HCT116 (cell line): ENCODE data around the gene TNFRSF8. TPM values are rescaled to one million over a fixed set of nuclear protein-coding genes. Genes with fewer than 3 reads are reported as not detected.

Experiments used
- ATAC-seq: fragments of 200-7000 bp; cut with Tn5 transposase; 2 replicates; pipeline ENCODE4 v1.9.1; 2020; ENCODE audit warnings: mild to moderate bottlenecking, moderate library complexity
- BruUV-seq: library from RNA; stranded (reverse); fragments of 400-500 nt; replicated peaks from 2 replicates; lab custom pipeline; 2021; lab: Mats Ljungman, UMichigan
- CTCF ChIA-PET: fragments of 300-600 bp; sonication (Branson Sonifier 250); formaldehyde crosslinking; loops from one replicate; lab custom pipeline; 2021; ENCODE audit warnings: antibody characterized with exemption; lab: Charles Lee
- POLR2A ChIA-PET: fragments of 300-600, 350-600 bp; sonication (Branson Sonifier 250); formaldehyde crosslinking; loops from one replicate; lab custom pipeline; 2021; ENCODE audit warnings: antibody characterized with exemption; lab: Charles Lee
- RAD21 ChIA-PET, 2 experiments: fragments of 300-600 bp; sonication (Branson Sonifier 250); formaldehyde crosslinking; loops; one replicate each; lab custom pipeline; 2023; ENCODE audit warnings: low total read pairs in 2 of 2; ENCODE audit not compliant: uncharacterized antibody in 2 of 2, unreplicated experiment in 2 of 2, low non-redundant PET in 1 of 2; lab: Charles Lee
- DNase-seq: peaks from one replicate; pipeline ENCODE4 v3.0.0-alpha.2; 2010; ENCODE audit warnings: low read depth, low spot score
- H2AFZ ChIP-seq: fragments of 200-600 bp; shearing (Covaris generic), sonication (generic); 2 replicates; pipeline ENCODE4 v1.6.1; 2017; ENCODE audit warnings: low read depth, mixed run types, mixed read lengths, antibody characterized with exemption, low read length; ENCODE audit not compliant: poor library complexity, severe bottlenecking
- H3K27ac ChIP-seq: 2 replicates; pipeline ENCODE4 v1.5.1; 2012; ENCODE audit warnings: low read depth, low read length
- H3K27me3 ChIP-seq: fragments of 200-600 bp; sonication (generic); 2 replicates; pipeline ENCODE4 v1.6.1; 2016; ENCODE audit warnings: mixed run types, low read length, mixed read lengths; ENCODE audit not compliant: insufficient read depth
- H3K36me3 ChIP-seq, 2 experiments: fragments of 200-500 bp in 1 of 2; fragments of 200-600 bp in 1 of 2; sonication (Bioruptor generic) in 1 of 2; sonication (generic) in 1 of 2; 2 replicates each; pipeline versions ENCODE4 v1.5.1 to v1.6.1; 2014 to 2016; ENCODE audit warnings: low read length in 2 of 2, inconsistent platforms in 1 of 2, mixed read lengths in 1 of 2, mixed run types in 1 of 2; ENCODE audit not compliant: insufficient read depth in 2 of 2, control insufficient read depth in 1 of 2
- H3K4me1 ChIP-seq, 2 experiments: fragments of 200-600 bp in 1 of 2; sonication (generic) in 1 of 2; 2 replicates each; pipeline versions ENCODE4 v1.5.1 to v1.6.1; 2012 to 2017; ENCODE audit warnings: low read length in 2 of 2, inconsistent platforms in 1 of 2, mild to moderate bottlenecking in 1 of 2, mixed read lengths in 1 of 2, mixed run types in 1 of 2, moderate library complexity in 1 of 2; ENCODE audit not compliant: insufficient read depth in 2 of 2, control insufficient read depth in 1 of 2
- H3K4me2 ChIP-seq: fragments of 200-600 bp; sonication (generic); 2 replicates; pipeline ENCODE4 v1.6.1; 2017; ENCODE audit warnings: mixed run types, low read length, mixed read lengths
- H3K4me3 ChIP-seq, 2 experiments: fragments of 200-600 bp in 1 of 2; sonication (generic) in 1 of 2; replicated peaks in 1 of 2; 2 replicates each; pipeline ENCODE4 v1.5.1; 2011 to 2016; ENCODE audit warnings: low read length in 2 of 2, control low read depth in 1 of 2, low read depth in 1 of 2, mild to moderate bottlenecking in 1 of 2, mixed read lengths in 1 of 2, mixed run types in 1 of 2
- H3K79me2 ChIP-seq: fragments of 200-600 bp; sonication (generic); 2 replicates; pipeline ENCODE4 v1.6.1; 2017; ENCODE audit warnings: mild to moderate bottlenecking, mixed run types, low read length, moderate library complexity, mixed read lengths; ENCODE audit not compliant: insufficient read depth
- H3K9ac ChIP-seq: fragments of 200-600 bp; sonication (generic); 2 replicates; pipeline ENCODE4 v1.6.1; 2016; ENCODE audit warnings: low read length, mixed read lengths
- H3K9me2 ChIP-seq: fragments of 200-600 bp; sonication (generic), shearing (Covaris generic); 2 replicates; pipeline ENCODE4 v1.6.1; 2017; ENCODE audit warnings: mixed run types, mild to moderate bottlenecking, moderate library complexity; ENCODE audit not compliant: insufficient read depth
- H3K9me3 ChIP-seq, 2 experiments: fragments of 200-500 bp in 1 of 2; fragments of 200-600 bp in 1 of 2; sonication (Bioruptor generic) in 1 of 2; sonication (generic) in 1 of 2; 2 replicates each; pipeline ENCODE4 v1.6.1; 2014 to 2017; ENCODE audit warnings: low read length in 2 of 2, mixed read lengths in 2 of 2, inconsistent platforms in 1 of 2, low read depth in 1 of 2, mild to moderate bottlenecking in 1 of 2, mixed run types in 1 of 2, moderate library complexity in 1 of 2; ENCODE audit not compliant: control insufficient read depth in 1 of 2, insufficient read depth in 1 of 2
- H4K20me1 ChIP-seq: fragments of 200-600 bp; sonication (generic), shearing (Covaris generic); 2 replicates; pipeline ENCODE4 v1.6.1; 2017; ENCODE audit warnings: mixed run types, mild to moderate bottlenecking, moderate library complexity; ENCODE audit not compliant: insufficient read depth
- ATF3 ChIP-seq: IDR thresholded peaks from 2 replicates; pipeline ENCODE4 v1.6.1; 2012
- CBX3 ChIP-seq: IDR thresholded peaks from 2 replicates; pipeline ENCODE4 v1.6.1; 2012; ENCODE audit warnings: low read depth
- CEBPB ChIP-seq: IDR thresholded peaks from 2 replicates; pipeline ENCODE4 v1.6.1; 2012; ENCODE audit warnings: low read depth
- EGR1 ChIP-seq: IDR thresholded peaks from 2 replicates; pipeline ENCODE4 v1.6.1; 2012; ENCODE audit warnings: low read depth
- EZH2 ChIP-seq: fragments of 200-600 bp; sonication (generic); IDR thresholded peaks from 2 replicates; pipeline ENCODE4 v1.6.1; 2017; ENCODE audit warnings: antibody characterized with exemption, mixed run types
- POLR2AphosphoS5 ChIP-seq: IDR thresholded peaks from 2 replicates; pipeline ENCODE4 v1.6.1; 2011; ENCODE audit warnings: mild to moderate bottlenecking, low read depth, low read length, moderate library complexity
- SIN3A ChIP-seq: IDR thresholded peaks from 2 replicates; pipeline ENCODE4 v1.6.1; 2012; ENCODE audit warnings: low read depth
- SP1 ChIP-seq: IDR thresholded peaks from 2 replicates; pipeline ENCODE4 v1.6.1; 2012; ENCODE audit warnings: low read depth
- SRF ChIP-seq: IDR thresholded peaks from 2 replicates; pipeline ENCODE4 v1.6.1; 2012; ENCODE audit warnings: low read depth
- TCF7L2 ChIP-seq: IDR thresholded peaks from 2 replicates; pipeline ENCODE4 v1.7.0; 2011; ENCODE audit warnings: borderline replicate concordance, inconsistent platforms; ENCODE audit not compliant: insufficient read depth, insufficient read length; ENCODE audit errors: extremely low read depth
- YY1 ChIP-seq: IDR thresholded peaks from 2 replicates; pipeline ENCODE4 v1.6.1; 2011; ENCODE audit warnings: low read length, low read depth, moderate library complexity, mild to moderate bottlenecking; ENCODE audit not compliant: insufficient replicate concordance; ENCODE audit errors: extremely low read depth
- ZFX ChIP-seq: fragments of 450-650 bp; IDR thresholded peaks from 2 replicates; pipeline ENCODE4 v1.6.1; 2017
- ZNF274 ChIP-seq: fragments of 200-500 bp; sonication (Bioruptor generic); IDR thresholded peaks from 2 replicates; pipeline ENCODE4 v1.6.1; 2014; ENCODE audit warnings: mild to moderate bottlenecking, low read depth, low read length, inconsistent platforms
- intact Hi-C: fragments of 100-400 bp; cut with micrococcal nuclease; formaldehyde crosslinking; loops from 2 replicates; pipeline ENCODE4 v1.10.0; 2022
- total RNA-seq: library from RNA; stranded (reverse); gene quantifications from one replicate; pipeline ENCODE4 v1.2.1, GENCODE V29; 2021; ENCODE audit not compliant: unreplicated experiment
- TF ChIP-seq, protein P1 (sequence below), 3 experiments: fragments of 200-600 bp in 1 of 3; sonication (generic) in 1 of 3; IDR thresholded peaks in 2 of 3; conservative IDR thresholded peaks in 1 of 3; 2 replicates each; pipeline ENCODE4 v1.5.1; 2012 to 2017; ENCODE audit warnings: low read depth in 2 of 3, low read length in 2 of 3, antibody characterized with exemption in 1 of 3, borderline replicate concordance in 1 of 3, control low read depth in 1 of 3, mild to moderate bottlenecking in 1 of 3, mixed read lengths in 1 of 3, mixed run types in 1 of 3, moderate library complexity in 1 of 3; ENCODE audit not compliant: insufficient read depth in 1 of 3
- TF ChIP-seq, protein P2 (sequence below): IDR thresholded peaks from 2 replicates; pipeline ENCODE4 v1.6.1; 2012; ENCODE audit warnings: low read depth

Gene TNFRSF8
- total RNA-seq, 1 experiment from 2014 or later, result 0.17 TPM

GRCh38 chr1:12069623-12070244 lies 6.6 kb downstream of the TNFRSF8 start:
- no peaks in the 10 kb centered on the region for H3K36me3 ChIP-seq
- H3K4me1 ChIP-seq, result 0 out of 4 replicates have a peak, but pooled peaks cover 3 to 4% of the 10 kb centered on the region in 2 experiments
- no peaks in the 10 kb centered on the region for H3K79me2 ChIP-seq
- no peaks in the 10 kb centered on the region for H3K9me2 ChIP-seq
- ATAC-seq (no peak), DNase-seq (no peak)
- no peak overlapping the region for H3K4me2 ChIP-seq
- intact Hi-C loops, result no loop called here
- H3K9ac ChIP-seq, result no peak overlapping the region
- no peaks in the 10 kb centered on the region for H3K9me3 ChIP-seq
- ChIA-PET RAD21 (no interaction called here), POLR2A (interaction anchor here (0.7 kb wide), 1 partner anchor 368 kb away, joined by 5 read pairs; no protein-coding TSS in a partner anchor), CTCF (no interaction called here)
- no peak overlapping the region for H2AFZ ChIP-seq
- no peak overlapping the region for H3K27ac ChIP-seq
- H4K20me1 ChIP-seq, result no peaks in the 10 kb centered on the region
- no peak overlapping the region for H3K4me3 ChIP-seq
- BruUV-seq, result no TSS peak
- peaks cover 5% of the 10 kb centered on the region for H3K27me3 ChIP-seq
- TF ChIP-seq ATF3, result no peak
- TF ChIP-seq YY1, result no peak
- TF ChIP-seq ZNF274, result no peak
- no peak for TF ChIP-seq SP1
- TF ChIP-seq CEBPB, result no peak
- TF ChIP-seq EZH2, result no peak
- no peak for TF ChIP-seq CBX3
- TF ChIP-seq EGR1, result no peak
- TF ChIP-seq SIN3A, result no peak
- TF ChIP-seq ZFX, result no peak
- no peak for TF ChIP-seq POLR2AphosphoS5
- TF ChIP-seq SRF, result no peak

- Histone ChIP-seq H3K4me1 (0 out of 4 replicates have a peak, but pooled peaks cover 3 to 4% of the 10 kb centered on the region in 2 experiments), H3K4me3 (no peak overlapping the region), H3K27ac (no peak overlapping the region), H3K27me3 (no peaks in the 10 kb centered on the region), H3K36me3 (no peaks in the 10 kb centered on the region), H4K20me1 (no peaks in the 10 kb centered on the region), H3K9me2 (no peaks in the 10 kb centered on the region), H3K79me2 (no peaks in the 10 kb centered on the region), H3K9me3 (no peaks in the 10 kb centered on the region), H3K9ac (no peak overlapping the region), H2AFZ (no peak overlapping the region), H3K4me2 (no peak overlapping the region)
- BruUV-seq, result no TSS peak
- CTCF ChIA-PET, result interaction anchor here (1.5 kb wide), 1 partner anchor 8 kb away, joined by 4 read pairs; no protein-coding TSS in a partner anchor
- ATAC-seq, result no peak
- RAD21 ChIA-PET, result no interaction called here
- no peak for DNase-seq
- POLR2A ChIA-PET, result no interaction called here
- intact Hi-C loops, result no loop called here
- TF ChIP-seq EGR1, result no peak
- TF ChIP-seq TCF7L2, result no peak
- TF ChIP-seq, protein P1, sequence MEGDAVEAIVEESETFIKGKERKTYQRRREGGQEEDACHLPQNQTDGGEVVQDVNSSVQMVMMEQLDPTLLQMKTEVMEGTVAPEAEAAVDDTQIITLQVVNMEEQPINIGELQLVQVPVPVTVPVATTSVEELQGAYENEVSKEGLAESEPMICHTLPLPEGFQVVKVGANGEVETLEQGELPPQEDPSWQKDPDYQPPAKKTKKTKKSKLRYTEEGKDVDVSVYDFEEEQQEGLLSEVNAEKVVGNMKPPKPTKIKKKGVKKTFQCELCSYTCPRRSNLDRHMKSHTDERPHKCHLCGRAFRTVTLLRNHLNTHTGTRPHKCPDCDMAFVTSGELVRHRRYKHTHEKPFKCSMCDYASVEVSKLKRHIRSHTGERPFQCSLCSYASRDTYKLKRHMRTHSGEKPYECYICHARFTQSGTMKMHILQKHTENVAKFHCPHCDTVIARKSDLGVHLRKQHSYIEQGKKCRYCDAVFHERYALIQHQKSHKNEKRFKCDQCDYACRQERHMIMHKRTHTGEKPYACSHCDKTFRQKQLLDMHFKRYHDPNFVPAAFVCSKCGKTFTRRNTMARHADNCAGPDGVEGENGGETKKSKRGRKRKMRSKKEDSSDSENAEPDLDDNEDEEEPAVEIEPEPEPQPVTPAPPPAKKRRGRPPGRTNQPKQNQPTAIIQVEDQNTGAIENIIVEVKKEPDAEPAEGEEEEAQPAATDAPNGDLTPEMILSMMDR (IDR thresholded peaks at IDR 0.05 in 2 of 3, conservative IDR thresholded peaks at IDR 0.05 in 1 of 3; ENCODE audit: borderline replicate concordance in 1 of 3, insufficient read depth in 1 of 3, low read depth in 2 of 3, low read length in 2 of 3), result no peak
- TF ChIP-seq EZH2, result no peak
- TF ChIP-seq, protein P2, sequence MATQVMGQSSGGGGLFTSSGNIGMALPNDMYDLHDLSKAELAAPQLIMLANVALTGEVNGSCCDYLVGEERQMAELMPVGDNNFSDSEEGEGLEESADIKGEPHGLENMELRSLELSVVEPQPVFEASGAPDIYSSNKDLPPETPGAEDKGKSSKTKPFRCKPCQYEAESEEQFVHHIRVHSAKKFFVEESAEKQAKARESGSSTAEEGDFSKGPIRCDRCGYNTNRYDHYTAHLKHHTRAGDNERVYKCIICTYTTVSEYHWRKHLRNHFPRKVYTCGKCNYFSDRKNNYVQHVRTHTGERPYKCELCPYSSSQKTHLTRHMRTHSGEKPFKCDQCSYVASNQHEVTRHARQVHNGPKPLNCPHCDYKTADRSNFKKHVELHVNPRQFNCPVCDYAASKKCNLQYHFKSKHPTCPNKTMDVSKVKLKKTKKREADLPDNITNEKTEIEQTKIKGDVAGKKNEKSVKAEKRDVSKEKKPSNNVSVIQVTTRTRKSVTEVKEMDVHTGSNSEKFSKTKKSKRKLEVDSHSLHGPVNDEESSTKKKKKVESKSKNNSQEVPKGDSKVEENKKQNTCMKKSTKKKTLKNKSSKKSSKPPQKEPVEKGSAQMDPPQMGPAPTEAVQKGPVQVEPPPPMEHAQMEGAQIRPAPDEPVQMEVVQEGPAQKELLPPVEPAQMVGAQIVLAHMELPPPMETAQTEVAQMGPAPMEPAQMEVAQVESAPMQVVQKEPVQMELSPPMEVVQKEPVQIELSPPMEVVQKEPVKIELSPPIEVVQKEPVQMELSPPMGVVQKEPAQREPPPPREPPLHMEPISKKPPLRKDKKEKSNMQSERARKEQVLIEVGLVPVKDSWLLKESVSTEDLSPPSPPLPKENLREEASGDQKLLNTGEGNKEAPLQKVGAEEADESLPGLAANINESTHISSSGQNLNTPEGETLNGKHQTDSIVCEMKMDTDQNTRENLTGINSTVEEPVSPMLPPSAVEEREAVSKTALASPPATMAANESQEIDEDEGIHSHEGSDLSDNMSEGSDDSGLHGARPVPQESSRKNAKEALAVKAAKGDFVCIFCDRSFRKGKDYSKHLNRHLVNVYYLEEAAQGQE, result no peak
- no peak for TF ChIP-seq ZNF274
Observed at GRCh38 chr1:12071892-12072291, 8.8 kb downstream of the TNFRSF8 start.
